ENCODE data around the gene NRN1.

Gene NRN1

GRCh38 chr6:5992551-5993225, 14.0 kb downstream of the NRN1 start:
- H3K4me3 ChIP-seq (ENCODE audit: low read depth in 1 of 2, low read length in 1 of 2): no peak overlapping the region
- no peak overlapping the region for H3K27ac ChIP-seq
- peaks cover 36 to 52% of the 10 kb centered on the region in 2 experiments for H3K4me1 ChIP-seq (ENCODE audit: control insufficient read depth in 1 of 2, insufficient read depth in 1 of 2, low read depth in 1 of 2, low read length in 1 of 2)
- peaks cover 76% of the 10 kb centered on the region for H3K27me3 ChIP-seq
- TF ChIP-seq CTCF (IDR thresholded peaks at IDR 0.05): no peak
- no peaks in the 10 kb centered on the region for H3K9me3 ChIP-seq
- H3K36me3 ChIP-seq: no peaks in the 10 kb centered on the region

- Histone ChIP-seq H3K4me1 (ENCODE audit: control insufficient read depth in 1 of 2, insufficient read depth in 1 of 2, low read depth in 1 of 2, low read length in 1 of 2) (peaks cover 22 to 33% of the 10 kb centered on the region in 2 experiments), H3K27ac (no peak overlapping the region), H3K4me3 (ENCODE audit: low read depth in 1 of 2, low read length in 1 of 2) (no peak overlapping the region), H3K36me3 (no peaks in the 10 kb centered on the region), H3K9me3 (no peaks in the 10 kb centered on the region), H3K27me3 (peaks cover 76% of the 10 kb centered on the region)
- no peak for TF ChIP-seq CTCF (IDR thresholded peaks at IDR 0.05)
These were observed 15.9 kb downstream of the NRN1 start for GRCh38 chr6:5990786-5991185.

- Histone ChIP-seq H3K36me3 (no peaks in the 10 kb centered on the region), H3K27me3 (peaks cover 72% of the 10 kb centered on the region), H3K4me3 (ENCODE audit: low read depth in 1 of 2, low read length in 1 of 2) (no peak overlapping the region), H3K27ac (peak overlapping the region; percentile 51), H3K4me1 (ENCODE audit: control insufficient read depth in 1 of 2, insufficient read depth in 1 of 2, low read depth in 1 of 2, low read length in 1 of 2) (peaks cover 21% of the 10 kb centered on the region in 2 experiments), H3K9me3 (no peaks in the 10 kb centered on the region)
- TF ChIP-seq CTCF (IDR thresholded peaks at IDR 0.05): no peak
These were observed 17.5 kb downstream of the NRN1 start for GRCh38 chr6:5989141-5989723.

GRCh38 chr6:5986861-5987260, 19.9 kb downstream of the NRN1 start:
- no peak for TF ChIP-seq CTCF (IDR thresholded peaks at IDR 0.05)
- Histone ChIP-seq H3K9me3 (no peaks in the 10 kb centered on the region), H3K27ac (no peak overlapping the region), H3K36me3 (no peaks in the 10 kb centered on the region), H3K4me1 (ENCODE audit: control insufficient read depth in 1 of 2, insufficient read depth in 1 of 2, low read depth in 1 of 2, low read length in 1 of 2) (peaks cover 21% of the 10 kb centered on the region in 2 experiments), H3K27me3 (peaks cover 54% of the 10 kb centered on the region), H3K4me3 (ENCODE audit: low read depth in 1 of 2, low read length in 1 of 2) (no peak overlapping the region)

- Histone ChIP-seq H3K4me1 (ENCODE audit: control insufficient read depth in 1 of 2, insufficient read depth in 1 of 2, low read depth in 1 of 2, low read length in 1 of 2) (peaks cover 20 to 22% of the 10 kb centered on the region in 2 experiments), H3K4me3 (ENCODE audit: low read depth in 1 of 2, low read length in 1 of 2) (no peak overlapping the region), H3K27ac (no peak overlapping the region), H3K9me3 (no peaks in the 10 kb centered on the region), H3K27me3 (peaks cover 39% of the 10 kb centered on the region), H3K36me3 (no peaks in the 10 kb centered on the region)
- no peak for TF ChIP-seq CTCF (IDR thresholded peaks at IDR 0.05)
These were observed 22.3 kb downstream of the NRN1 start for GRCh38 chr6:5984150-5985089.
